ENCODE results near the gene KIAA1217.
A peak's percentile ranks its signal among the peaks of the same experiment; 100 is the strongest.

Gene KIAA1217, protein sequence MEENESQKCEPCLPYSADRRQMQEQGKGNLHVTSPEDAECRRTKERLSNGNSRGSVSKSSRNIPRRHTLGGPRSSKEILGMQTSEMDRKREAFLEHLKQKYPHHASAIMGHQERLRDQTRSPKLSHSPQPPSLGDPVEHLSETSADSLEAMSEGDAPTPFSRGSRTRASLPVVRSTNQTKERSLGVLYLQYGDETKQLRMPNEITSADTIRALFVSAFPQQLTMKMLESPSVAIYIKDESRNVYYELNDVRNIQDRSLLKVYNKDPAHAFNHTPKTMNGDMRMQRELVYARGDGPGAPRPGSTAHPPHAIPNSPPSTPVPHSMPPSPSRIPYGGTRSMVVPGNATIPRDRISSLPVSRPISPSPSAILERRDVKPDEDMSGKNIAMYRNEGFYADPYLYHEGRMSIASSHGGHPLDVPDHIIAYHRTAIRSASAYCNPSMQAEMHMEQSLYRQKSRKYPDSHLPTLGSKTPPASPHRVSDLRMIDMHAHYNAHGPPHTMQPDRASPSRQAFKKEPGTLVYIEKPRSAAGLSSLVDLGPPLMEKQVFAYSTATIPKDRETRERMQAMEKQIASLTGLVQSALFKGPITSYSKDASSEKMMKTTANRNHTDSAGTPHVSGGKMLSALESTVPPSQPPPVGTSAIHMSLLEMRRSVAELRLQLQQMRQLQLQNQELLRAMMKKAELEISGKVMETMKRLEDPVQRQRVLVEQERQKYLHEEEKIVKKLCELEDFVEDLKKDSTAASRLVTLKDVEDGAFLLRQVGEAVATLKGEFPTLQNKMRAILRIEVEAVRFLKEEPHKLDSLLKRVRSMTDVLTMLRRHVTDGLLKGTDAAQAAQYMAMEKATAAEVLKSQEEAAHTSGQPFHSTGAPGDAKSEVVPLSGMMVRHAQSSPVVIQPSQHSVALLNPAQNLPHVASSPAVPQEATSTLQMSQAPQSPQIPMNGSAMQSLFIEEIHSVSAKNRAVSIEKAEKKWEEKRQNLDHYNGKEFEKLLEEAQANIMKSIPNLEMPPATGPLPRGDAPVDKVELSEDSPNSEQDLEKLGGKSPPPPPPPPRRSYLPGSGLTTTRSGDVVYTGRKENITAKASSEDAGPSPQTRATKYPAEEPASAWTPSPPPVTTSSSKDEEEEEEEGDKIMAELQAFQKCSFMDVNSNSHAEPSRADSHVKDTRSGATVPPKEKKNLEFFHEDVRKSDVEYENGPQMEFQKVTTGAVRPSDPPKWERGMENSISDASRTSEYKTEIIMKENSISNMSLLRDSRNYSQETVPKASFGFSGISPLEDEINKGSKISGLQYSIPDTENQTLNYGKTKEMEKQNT (N-terminal part only)
- 0 to 5.0 (median 0.07) reads per million in 17 experiments for total RNA-seq

DNA sequence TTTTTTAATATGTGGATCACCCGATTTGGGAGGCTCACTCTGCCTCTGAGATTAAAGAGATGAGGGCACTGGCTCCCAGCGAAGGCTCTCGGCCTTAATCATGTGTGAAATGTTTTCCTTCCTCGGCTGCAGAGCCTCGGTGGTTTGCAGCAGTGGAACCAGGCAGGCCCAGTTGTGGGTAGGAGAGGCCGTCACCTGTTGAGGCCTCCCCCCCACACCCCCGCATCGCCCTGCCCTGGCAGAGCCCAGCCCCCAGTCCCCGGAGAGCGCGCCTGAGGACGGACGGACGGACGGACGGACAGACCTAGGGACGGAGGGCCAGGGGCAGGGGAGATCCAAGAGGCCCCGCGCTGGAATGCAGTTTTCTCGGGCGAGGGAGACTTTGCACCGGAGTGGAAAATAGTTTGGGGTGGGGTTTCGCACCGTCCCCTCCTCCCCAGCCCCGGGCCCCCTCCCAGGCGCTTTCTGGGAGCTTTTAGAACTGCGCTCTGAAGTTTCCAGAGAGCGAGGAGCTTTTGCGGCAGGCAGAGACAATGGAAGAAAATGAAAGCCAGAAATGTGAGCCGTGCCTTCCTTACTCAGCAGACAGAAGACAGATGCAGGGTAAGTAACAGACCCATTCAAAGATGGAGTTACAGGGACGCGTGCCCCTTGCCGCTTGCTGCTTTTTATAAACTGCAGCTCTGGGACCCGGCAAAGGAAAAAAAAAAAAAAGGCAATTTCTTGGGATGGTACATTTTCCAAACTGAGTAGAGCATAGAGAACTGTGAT is at the start of gene KIAA1217:
Gene KIAA1217, plus strand, starts transcription at position 478 of the 771 bp plus-strand sequence. Its CDS starts 56 bp downstream, at position 534.
- DNase-seq = no peak

DNA sequence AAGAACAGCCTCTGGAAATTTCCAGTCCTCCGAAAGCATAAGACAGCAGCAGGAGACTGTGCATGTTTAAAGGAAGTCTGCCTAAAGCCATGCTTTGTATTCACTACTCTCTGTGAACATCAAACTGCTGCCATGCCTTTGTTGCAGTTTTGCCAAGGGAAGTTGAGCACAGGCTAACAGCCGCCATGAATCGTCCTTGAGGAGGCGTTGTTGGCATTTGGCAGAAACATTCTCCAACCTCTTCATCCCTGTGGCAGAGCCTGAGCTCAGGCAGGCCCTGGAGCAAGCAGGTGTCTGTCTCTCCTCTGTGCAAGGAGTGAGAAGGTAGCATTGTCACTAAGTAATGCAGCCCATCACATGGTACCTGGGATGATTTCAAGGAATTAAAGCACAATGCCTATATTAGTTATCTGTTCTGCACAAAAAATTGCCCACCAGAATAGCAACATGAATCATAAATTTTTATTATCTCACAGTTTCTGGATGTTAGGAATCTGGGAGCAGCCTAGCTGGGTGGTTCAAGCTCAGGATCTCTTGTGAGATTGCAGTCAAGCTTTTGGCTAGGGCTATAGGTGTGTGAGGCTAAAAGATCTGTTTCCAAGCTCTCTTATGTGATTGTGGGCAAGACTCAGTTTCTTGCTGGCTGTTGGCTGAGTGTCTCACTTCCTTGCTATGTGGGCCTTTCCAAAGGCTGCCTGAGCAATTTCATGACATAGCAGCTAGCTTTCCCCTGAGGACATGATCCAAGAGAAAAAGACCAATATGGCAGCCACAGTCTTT is 46.5 kb upstream of the KIAA1217 start:
- no peak for DNase-seq

DNA sequence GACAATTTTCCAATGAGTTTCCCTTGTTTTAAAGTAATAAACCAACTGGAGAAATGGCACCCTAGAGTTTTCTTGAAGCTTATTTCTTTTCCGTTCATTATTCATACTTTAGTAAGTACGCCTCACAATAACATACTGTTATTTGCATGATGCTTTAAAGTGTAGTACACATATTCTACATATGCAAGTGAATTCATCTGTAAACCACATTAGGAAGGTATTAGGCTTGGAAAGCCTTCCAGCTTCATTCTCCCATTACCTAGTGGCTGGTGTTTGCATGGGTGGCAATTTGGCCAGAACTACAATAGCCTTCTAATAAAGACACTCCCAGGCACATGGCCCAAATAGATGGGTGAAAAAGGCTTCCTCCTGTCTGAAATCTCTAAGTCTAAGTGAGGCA is 45.5 kb upstream of the KIAA1217 start:
- DNase-seq = no peak

DNA sequence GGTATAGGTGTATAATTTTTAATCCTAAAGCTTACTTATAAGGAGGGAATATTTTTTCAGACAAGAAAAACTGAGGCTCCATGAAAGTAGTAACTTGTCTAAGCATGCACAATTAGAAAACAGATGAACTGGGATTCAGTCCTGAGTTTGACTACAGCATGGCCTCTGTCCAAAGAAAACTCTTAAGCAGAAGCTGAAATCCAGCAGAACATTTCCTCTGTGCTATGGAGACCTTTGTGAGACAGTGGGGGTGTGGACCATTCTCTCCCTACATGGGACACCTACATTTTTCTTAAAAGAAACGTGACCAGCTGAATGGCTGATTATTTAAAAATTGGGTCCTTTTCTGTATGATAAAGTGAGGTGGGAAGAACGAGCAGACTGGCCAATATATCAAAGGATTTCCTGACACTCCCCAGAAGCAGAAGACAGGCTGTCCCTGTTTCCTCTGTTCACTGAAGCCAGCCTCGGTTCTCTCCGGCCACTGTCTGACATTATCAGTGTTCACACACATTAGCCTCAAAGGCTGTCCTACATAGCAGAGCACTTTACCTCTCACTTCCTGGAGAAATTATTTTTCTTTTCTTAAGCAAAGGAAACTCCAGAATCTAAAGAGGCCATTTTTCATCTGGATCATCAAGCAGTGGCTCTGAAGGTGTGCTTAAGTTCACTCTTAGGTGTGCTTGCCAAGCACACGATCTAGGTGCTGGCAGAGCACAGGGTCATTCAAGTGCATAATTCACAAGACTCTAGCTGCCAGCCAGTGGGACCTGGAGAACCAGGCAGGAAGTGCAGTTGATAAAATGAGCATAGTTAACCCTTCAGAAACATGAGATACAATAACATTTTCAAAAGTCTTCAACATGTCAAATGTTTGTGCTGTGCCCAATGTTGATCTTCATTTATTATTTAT is 40.4 kb upstream of the KIAA1217 start:
- no peak for DNase-seq

DNA sequence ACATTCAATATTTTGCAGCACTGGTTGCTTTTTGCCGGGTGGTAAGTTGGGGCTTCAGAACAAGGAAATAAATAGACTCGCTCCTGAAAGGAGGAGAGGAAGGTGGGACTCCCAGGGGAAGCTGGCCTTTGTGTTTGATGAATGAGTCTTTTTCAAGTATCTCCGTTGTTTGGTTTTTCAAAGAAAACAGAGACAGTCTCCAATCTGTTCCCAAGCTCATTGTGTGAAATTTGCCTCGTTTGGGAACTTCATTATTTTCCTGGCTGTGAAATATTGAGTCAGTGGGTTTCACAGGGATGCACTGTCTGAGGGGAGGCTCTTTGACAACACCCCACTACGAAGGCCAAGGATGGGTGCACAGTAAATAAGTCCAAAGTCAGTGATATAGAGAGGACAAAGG is 38.7 kb upstream of the KIAA1217 start:
- no peak for DNase-seq

DNA sequence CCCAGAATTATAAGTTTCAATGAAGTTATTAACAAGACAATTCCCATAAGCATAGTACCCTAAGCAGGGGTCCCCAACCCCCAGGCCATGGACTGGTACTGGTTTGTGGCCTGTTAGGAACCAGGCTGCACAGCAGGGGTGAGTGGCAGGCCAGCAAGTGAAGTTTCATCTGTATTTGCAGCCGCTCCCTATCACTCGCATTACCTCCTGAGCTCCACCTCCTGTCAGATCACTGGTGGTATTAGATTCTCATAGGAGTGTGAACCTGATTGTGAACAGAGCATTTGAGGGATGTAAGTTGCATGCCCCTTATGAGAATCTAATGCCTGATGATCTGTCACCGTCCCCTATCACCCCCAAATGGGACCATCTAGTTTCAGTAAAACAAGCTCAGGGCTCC is 36.0 kb upstream of the KIAA1217 start:
- no peak for DNase-seq

DNA sequence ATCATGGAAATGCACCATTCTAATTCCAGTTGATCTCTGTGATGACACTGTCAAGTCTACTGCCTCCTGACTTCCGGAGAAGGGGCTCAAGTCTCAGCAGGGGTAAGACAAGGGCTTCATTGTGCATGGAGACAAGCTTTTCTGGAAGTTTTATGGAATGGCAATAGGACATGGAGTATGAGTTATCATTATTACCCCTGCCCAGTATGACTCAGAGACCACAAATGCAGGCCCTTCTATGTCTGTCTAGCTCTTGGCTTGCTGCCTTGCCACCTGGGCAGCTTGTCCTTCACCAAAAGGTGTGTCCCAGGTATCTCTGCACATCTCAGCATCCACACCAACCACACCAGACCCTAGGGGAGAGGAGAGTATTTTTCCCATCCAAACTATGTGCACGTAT is 34.9 kb upstream of the KIAA1217 start:
- DNase-seq = no peak

DNA sequence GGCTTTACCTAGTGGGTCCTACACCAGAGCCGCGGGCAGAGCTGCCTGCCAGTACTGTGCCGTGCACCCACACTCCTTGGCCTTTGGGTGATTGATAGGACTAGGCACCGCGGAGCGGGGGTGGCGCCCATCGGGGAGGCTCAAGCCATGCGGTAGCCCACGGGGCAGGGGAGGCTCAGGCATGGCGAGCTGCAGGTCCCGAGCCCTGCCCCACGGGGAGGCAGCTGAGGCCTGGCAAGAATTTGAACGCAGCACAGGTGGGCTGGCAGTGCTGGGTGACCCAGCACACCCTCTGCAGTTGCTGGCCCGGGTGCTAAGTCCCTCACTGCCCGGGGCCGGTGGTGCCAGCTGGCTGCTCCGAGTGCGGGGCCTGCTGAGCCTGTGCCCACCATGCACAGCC is 32.3 kb upstream of the KIAA1217 start:
- no peak for DNase-seq

DNA sequence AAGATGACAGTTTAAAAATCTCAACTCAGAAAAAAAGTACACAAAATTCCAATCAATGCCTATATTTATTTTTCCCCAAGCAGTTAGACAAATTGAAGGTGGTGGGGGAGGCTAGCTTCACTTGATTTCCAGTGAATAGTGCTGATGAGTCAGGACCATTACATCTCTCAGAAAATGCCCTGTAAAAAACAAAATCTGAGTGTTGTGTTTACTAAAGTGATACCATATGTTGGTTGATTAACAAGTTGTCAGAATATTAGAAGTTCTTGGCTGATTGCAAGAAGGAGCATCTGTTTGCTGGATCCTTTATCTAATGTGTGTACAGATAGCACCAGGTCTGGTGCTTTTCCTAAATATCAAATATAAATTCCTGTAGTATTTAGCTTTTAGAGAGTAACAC is 31.3 kb upstream of the KIAA1217 start:
- DNase-seq = no peak

DNA sequence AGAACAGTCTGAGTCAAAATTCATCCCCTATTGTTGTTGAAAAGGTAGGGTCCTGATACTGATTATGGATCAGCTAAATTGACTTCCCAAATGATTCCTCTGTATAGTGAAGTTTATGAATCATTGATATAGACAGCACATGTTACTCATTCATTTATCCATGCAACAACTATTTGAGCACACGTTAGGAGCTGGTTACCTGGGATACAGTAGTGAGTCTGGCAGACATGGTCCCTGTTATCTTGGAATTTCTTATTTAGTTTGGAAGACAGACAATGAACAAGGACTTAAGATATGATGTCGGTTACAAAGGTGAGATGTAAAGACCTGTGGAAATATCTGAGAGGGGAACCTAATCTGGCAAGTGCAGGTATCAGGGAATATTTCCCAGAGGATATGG is 28.0 kb upstream of the KIAA1217 start:
- no peak for DNase-seq

DNA sequence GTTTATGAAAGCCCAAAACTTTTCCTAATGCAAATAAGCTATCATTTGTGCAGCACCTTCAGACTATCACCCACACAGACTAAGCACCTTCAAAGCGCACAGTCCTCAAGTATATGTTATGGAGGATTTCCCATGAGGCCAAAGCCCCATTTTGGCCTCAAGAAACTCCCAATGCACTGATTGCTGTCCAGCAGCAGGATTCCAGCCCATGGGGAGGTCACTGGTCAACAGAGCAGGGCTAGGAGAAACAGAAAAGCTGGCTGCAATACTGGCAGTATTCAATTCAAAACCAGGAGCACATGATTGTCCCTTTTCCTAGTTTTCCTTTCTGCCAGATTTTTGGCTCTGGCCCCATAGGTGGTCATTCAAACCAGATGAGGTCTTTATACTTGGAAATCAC is 24.5 kb upstream of the KIAA1217 start:
- no peak for DNase-seq

DNA sequence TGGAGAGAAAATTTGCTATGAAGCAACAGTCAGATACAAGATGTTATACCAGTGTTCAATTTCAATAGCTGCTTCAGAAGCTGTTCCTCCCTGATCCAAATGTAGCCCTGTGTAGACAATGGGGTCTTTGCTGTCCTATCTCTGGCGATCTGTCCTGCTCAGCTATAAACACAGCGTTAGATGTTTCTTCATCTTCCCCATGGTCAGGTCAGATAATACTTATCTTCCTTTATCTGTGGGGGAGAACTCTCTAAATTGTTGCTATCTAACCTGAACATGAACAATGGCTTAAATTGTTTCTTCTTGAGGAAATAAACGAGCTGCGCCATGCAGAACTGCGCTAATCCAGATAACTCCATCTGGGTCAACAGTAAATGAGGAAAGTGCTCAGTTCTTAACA is 15.6 kb upstream of the KIAA1217 start:
- DNase-seq = no peak

DNA sequence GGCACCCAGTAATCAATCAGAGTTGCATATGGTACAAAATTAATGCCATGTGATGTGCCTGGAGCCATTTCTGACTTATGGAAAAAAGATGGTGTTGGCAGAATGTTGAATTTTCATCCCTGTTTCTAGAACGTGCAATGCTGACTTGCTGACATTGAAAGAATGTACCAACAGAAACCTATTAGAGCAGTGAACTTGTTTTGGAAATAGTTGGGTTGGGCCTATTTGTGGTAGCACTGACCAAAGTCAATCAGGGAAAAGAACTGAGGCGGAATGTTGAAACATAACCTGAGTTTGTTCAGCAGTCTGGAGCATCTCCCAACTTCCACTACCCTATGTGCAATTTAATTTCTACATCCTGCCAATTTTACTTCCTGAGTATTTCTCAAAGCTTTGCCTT is 11.7 kb upstream of the KIAA1217 start:
- DNase-seq = no peak

DNA sequence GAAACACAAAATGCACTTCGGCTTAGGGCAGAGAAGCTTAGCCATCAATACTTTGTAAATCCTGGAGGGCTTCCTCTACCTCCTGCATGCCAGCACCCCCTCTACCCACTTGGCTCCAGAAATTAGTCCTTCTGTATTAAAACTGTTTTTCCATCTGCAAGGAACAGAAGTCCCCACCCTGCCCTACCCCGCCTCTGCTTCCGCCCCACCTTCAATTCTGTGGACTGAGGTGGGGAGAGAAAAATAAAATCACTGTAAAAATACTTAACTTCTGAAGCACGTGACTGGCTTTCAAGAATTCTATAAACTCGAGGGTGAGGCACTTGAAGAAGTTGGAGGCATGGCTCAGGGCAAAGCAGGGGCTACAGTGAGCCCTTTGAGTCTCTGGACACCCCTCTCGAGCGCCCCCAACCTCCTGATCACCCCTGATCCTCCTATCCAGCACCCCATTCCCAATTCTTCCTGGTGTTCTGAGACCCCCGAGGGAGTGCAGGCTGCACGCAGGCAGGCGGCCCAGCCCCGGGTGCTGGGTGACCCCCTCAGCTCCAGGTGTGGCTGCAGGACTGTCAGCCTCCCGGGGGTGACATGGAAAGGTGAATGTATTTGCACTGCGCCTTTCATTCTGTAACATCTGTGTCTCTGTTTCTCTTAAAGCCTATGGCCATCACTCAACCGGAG is 7.3 kb upstream of the KIAA1217 start:
- DNase-seq = no peak

DNA sequence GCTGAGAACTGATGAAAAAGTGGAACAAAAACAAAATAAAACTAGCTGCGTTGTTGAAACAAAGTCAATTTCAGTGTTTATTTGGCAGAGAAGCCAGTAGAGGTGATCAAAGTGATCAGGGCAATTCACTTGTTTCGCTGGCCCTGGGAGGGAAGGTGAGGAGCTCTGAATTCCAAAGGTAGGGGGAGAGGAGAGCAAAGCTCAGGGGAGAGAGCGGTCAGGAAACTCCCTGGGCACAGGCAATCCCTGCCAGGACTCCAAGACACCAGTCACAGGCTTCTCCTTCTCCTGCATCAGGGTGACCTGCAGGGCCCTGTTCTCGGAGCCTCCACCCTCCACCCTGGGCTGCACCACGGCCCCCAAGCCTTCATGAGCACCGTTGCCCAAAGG is 6.8 kb upstream of the KIAA1217 start:
- DNase-seq = no peak

DNA sequence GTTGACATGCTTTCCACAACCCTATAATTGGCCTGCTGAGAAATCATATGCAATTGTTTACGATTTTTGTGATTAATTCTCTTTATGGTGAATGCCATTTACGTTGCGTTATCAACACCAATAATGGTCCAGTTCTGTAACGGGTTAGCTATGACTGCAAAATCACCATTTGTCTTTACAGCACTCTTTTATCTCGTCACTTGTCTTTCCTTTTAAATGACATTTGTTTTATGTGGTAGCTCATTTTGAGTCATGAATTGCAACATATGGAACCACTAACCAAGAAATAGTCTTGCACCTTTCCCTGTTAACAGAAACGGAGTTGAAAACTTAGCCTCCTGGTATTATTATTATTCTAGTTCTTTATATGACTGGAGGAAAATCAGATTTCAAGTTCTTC is 3.1 kb upstream of the KIAA1217 start:
- no peak for DNase-seq

DNA sequence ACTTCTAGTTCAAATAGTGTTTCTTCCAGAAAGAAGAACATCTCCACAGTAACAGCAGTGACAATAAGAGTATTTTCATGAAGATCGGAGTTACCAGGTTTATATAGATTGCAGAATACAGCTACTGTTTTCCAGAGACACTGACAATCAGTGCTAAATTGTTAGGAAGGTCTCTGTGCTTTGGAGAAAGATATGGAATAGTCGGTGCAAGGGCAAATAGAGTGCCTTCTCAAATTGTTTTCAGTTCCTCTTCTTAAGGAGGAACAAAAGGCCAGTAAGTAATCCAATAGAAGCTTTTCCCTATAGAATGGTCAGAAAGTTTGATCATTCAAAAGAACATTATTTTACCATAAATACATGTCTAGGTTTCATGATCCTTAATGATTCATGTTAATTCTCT is 2.6 kb upstream of the KIAA1217 start:
- DNase-seq = peak in 2 of 4 experiments; percentile 8 to 41

DNA sequence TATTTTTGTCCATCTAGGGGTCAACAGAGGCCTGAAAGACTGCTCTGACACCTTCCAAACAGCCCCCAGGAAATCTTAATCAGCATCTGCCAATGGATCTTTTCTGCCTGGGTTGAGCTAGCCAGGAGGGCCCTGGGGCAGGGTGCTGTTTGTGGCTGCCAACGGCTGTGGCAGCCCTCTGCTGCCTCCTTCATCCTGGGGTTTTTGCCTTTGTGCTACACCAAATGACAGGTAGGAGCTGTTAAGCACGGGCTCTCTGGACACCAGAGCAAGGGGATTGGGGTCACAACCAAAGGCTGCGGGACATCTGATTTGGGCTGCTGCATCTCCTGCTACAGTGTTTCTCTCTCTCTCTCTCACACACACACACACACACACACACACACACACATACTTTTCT is 2.0 kb upstream of the KIAA1217 start:
- no peak for DNase-seq

DNA sequence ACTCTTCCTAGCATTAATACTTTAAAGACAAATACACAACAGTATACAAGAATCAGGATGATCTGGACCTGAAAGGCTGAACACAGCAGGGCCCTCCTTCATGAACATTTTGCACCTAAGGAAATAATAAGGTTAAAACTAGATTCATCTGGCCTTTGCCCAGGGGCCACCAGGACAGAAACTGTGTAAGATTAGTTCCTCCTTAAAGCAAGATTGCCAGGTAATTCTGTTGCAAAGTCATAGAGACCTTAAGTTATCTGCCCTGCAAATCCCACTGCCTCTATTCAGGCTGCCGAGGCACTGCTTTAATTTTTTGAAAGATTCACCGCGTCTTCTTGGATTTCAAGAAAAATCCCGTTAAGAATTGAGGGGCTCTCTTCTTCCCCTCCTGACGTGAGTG is 1.6 kb upstream of the KIAA1217 start:
- no peak for DNase-seq

Measured in suppressor macrophage (primary cell).